Measurements from ENCODE around the gene KCTD16.

DNA sequence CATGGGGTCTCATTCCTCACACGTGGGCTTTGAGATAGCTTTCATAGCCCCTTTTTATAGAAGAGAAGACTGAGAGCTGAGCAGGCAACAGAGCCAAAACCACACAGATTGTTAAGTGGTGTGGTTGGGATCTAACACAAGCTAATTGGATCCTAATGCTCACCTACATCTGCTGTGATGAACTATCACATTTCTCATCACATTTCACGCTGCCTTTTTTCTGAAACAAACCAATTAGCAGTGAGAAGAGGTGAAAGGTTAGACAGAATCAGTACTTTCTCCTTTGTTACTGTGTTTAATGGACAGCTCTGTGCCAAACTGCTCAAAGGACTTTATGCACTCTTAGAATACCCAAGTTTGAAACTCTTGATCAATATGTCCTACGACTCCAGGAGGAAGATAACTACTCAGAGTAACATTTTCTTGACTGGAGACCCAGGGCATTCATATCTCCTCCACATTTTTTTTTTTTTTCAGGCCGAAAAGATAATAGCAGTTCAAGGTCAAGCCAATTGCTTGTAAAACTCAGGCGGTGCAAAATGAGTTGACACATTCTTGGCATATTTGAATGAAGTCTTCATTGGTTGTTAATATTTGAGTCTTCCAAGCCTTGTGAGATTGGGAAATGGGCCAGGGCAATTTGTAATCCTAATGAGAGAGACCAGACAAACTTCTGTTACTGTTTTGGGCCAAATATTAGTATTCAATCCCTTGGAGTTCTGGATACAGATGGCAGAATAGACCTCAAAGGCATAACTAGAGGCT, 138.4 kb downstream of the KCTD16 start:
- no peak for TF ChIP-seq POLR2A (IDR thresholded peaks at IDR 0.05)
- TF ChIP-seq CTCF (IDR thresholded peaks at IDR 0.05), result no peak
